Measurements from ENCODE around the gene NPM1.
"Not testable (repeated sequence)": the region's sequence is repeated elsewhere in the genome, so short reads cannot be mapped to it uniquely, and the experiment has no call there.

NPM1 gene

DNA sequence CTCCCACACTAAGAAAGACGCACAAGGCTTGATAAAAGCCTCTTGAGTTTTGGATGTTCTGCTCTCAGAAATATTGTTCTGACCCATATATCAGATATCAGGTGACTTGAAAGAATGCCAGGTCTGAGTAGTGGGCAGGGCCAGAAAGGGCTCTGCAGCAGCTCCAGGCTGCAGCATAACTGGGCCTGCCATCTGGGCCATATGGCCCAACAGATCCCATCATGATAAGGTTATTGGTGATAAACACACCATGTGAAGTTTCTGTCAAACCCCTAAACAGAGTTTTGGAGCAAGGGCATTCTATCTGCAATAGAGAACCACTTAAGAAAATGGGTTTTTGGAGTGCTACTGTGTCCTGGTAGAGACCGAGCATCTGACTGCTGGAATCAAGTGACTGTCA, 29.8 kb upstream of the NPM1 start:
- no peak for TF ChIP-seq ZNF48 (tag by site-specific recombination; IDR thresholded peaks at IDR 0.05)
- TF ChIP-seq ZNF138 (tag by site-specific recombination; IDR thresholded peaks at IDR 0.05; ENCODE audit: borderline replicate concordance) = no peak
- no peak for TF ChIP-seq ZNF10 (tag by site-specific recombination; IDR thresholded peaks at IDR 0.05)
- no peak for TF ChIP-seq EGR2 (tag by site-specific recombination; IDR thresholded peaks at IDR 0.05; ENCODE audit: low read depth)
- TF ChIP-seq ZNF341 (tag by site-specific recombination; IDR thresholded peaks at IDR 0.05; ENCODE audit: low read depth) = no peak
- TF ChIP-seq OSR2 (tag by site-specific recombination; IDR thresholded peaks at IDR 0.05) = no peak
- no peak for TF ChIP-seq ZNF530 (tag by site-specific recombination; IDR thresholded peaks at IDR 0.05; ENCODE audit: low read depth)
- no peak for TF ChIP-seq ZBTB48 (tag by site-specific recombination; IDR thresholded peaks at IDR 0.05)
- Histone ChIP-seq H3K27ac (ENCODE audit: extremely low read depth, low read depth, low read length) (no peak overlapping the region), H3K4me1 (ENCODE audit: control insufficient read depth, insufficient read depth, low read length) (no peaks in the 10 kb centered on the region), H3K9me3 (ENCODE audit: control insufficient read depth, insufficient read depth, low read depth, low read length) (no peaks in the 10 kb centered on the region), H3K36me3 (ENCODE audit: control insufficient read depth in 2 of 2, insufficient read depth in 1 of 2, low read length in 2 of 2) (no peaks in the 10 kb centered on the region), H3K4me3 (ENCODE audit: low read depth, low read length) (no peak overlapping the region)
- POLR2A ChIA-PET = no interaction called here
- CTCF ChIA-PET = interaction anchor here (1.1 to 1.2 kb wide), 2 partner anchors 9 to 85 kb away, joined by 3 read pairs; no protein-coding TSS in a partner anchor

DNA sequence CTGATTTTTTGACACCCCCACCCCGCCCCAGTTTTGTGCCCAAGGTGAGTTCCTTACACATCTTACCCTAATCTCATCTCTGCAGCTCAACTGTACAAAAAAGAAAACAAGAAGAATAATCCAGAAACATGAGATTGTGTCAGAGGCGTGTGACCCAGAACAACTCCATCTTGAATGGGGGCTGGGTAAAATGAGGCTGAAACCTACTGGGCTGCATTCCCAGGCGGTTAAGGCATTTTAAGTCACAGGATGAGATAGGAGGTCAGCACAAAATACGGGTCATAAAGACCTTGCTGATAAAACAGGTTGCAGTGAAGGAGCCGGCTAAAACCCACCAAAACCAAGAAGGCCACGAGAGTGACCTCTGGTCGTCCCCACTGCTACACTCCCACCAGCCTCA, 26.5 kb upstream of the NPM1 start:
- H3K36me3 ChIP-seq (ENCODE audit: control insufficient read depth in 2 of 2, insufficient read depth in 1 of 2, low read length in 2 of 2); H3K4me3 ChIP-seq (ENCODE audit: low read depth, low read length); H3K4me1 ChIP-seq (ENCODE audit: control insufficient read depth, insufficient read depth, low read length); POLR2A ChIA-PET; CTCF ChIA-PET; H3K27ac ChIP-seq (ENCODE audit: extremely low read depth, low read depth, low read length); H3K9me3 ChIP-seq (ENCODE audit: control insufficient read depth, insufficient read depth, low read depth, low read length): not testable (repeated sequence)

GRCh38 chr5:171363249-171363648, 24.4 kb upstream of the NPM1 start:
- H3K27ac ChIP-seq (ENCODE audit: extremely low read depth, low read depth, low read length); H3K4me3 ChIP-seq (ENCODE audit: low read depth, low read length); H3K4me1 ChIP-seq (ENCODE audit: control insufficient read depth, insufficient read depth, low read length); H3K9me3 ChIP-seq (ENCODE audit: control insufficient read depth, insufficient read depth, low read depth, low read length); POLR2A ChIA-PET; H3K36me3 ChIP-seq (ENCODE audit: control insufficient read depth in 2 of 2, insufficient read depth in 1 of 2, low read length in 2 of 2): not testable (repeated sequence)
- peak; percentile 90 for TF ChIP-seq ZNF121 (tag by site-specific recombination; IDR thresholded peaks at IDR 0.05)
- CTCF ChIA-PET = interaction anchor here (0.6 to 1.2 kb wide), 2 partner anchors 9 to 156 kb away, joined by 3 to 5 read pairs; no protein-coding TSS in a partner anchor

DNA sequence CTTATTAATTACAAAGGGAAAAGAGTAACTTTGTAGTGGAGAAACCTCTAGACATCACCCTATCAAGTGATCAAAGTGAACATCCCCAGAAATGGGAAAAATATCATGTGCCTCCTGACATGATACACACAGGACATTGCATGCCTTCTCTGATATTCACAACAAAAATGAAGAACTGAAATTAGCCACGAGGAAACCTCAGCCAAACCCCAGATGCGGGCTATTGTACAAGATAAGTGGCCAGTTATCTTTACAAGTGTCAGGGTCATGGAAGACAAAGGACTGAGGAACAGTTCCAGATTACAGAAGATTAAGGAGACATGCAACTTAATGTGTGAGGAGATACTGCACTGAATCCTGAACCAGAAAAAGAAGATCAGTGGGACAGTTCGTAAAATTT, 23.8 kb upstream of the NPM1 start:
- CTCF ChIA-PET = interaction anchor here (1.2 kb wide), 1 partner anchor 9 kb away, joined by 5 read pairs; no protein-coding TSS in a partner anchor
- H3K27ac ChIP-seq (ENCODE audit: extremely low read depth, low read depth, low read length) = no peak overlapping the region
- no peak for TF ChIP-seq ZNF248 (tag by site-specific recombination; IDR thresholded peaks at IDR 0.05)
- H3K36me3 ChIP-seq (ENCODE audit: control insufficient read depth in 2 of 2, insufficient read depth in 1 of 2, low read length in 2 of 2) = no peaks in the 10 kb centered on the region
- H3K4me3 ChIP-seq (ENCODE audit: low read depth, low read length) = no peak overlapping the region
- POLR2A ChIA-PET = no interaction called here
- H3K9me3 ChIP-seq (ENCODE audit: control insufficient read depth, insufficient read depth, low read depth, low read length) = no peaks in the 10 kb centered on the region
- H3K4me1 ChIP-seq (ENCODE audit: control insufficient read depth, insufficient read depth, low read length) = no peaks in the 10 kb centered on the region

DNA sequence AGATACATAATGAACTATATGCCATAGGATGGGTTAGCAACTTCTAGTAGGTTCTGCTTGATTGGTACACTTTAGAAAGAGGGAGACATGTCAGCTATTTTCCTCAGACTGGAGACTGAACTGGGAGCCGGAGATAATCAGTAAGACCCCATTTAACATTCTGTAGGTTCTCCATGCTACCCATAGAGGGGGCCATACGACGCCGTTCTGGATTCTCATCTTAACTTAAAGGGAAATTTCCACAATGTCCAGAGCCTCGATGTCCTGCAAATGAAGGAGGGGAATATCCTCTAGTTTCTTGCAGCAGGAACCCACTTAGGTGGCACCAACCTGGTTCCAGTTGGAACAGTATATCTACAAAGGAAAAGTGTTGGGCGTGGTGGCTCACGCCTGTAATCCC, 22.3 kb upstream of the NPM1 start:
- Histone ChIP-seq H3K9me3 (ENCODE audit: control insufficient read depth, insufficient read depth, low read depth, low read length) (no peaks in the 10 kb centered on the region), H3K4me1 (ENCODE audit: control insufficient read depth, insufficient read depth, low read length) (no peaks in the 10 kb centered on the region), H3K27ac (ENCODE audit: extremely low read depth, low read depth, low read length) (no peak overlapping the region), H3K36me3 (ENCODE audit: control insufficient read depth in 2 of 2, insufficient read depth in 1 of 2, low read length in 2 of 2) (no peaks in the 10 kb centered on the region), H3K4me3 (ENCODE audit: low read depth, low read length) (no peak overlapping the region)
- POLR2A ChIA-PET = no interaction called here
- TF ChIP-seq MZF1 (tag by site-specific recombination; IDR thresholded peaks at IDR 0.05; ENCODE audit: borderline replicate concordance) (no peak), ZEB2 (tag by site-specific recombination; IDR thresholded peaks at IDR 0.05) (no peak), ZNF558 (tag by site-specific recombination; IDR thresholded peaks at IDR 0.05) (no peak), ZSCAN16 (tag by site-specific recombination; IDR thresholded peaks at IDR 0.05) (no peak), ZNF654 (tag by site-specific recombination; IDR thresholded peaks at IDR 0.05; ENCODE audit: low read depth) (peak; percentile 56), ZNF37A (tag by site-specific recombination; IDR thresholded peaks at IDR 0.05) (no peak)
- CTCF ChIA-PET = interaction anchor here (0.6 to 1.6 kb wide), 10 partner anchors 12 to 689 kb away, joined by 3 to 7 read pairs (median 3); no protein-coding TSS in a partner anchor
